ENCODE data around the gene DYNC2LI1.

Gene DYNC2LI1

GRCh38 chr2:43852196-43852730 is 78.4 kb downstream of the DYNC2LI1 start:
- Histone ChIP-seq H3K4me1 (ENCODE audit: insufficient read depth, poor library complexity, severe bottlenecking) (no peaks in the 10 kb centered on the region), H3K27me3 (ENCODE audit: insufficient read depth, poor library complexity, severe bottlenecking) (peaks cover 2% of the 10 kb centered on the region), H3K27ac (ENCODE audit: poor library complexity, severe bottlenecking) (no peak overlapping the region), H3K4me3 (ENCODE audit: severe bottlenecking) (no peak overlapping the region), H3K36me3 (ENCODE audit: low read depth) (no peaks in the 10 kb centered on the region), H3K9me3 (ENCODE audit: severe bottlenecking) (no peaks in the 10 kb centered on the region)
- ATAC-seq (ENCODE audit: low read depth) (no peak), DNase-seq (ENCODE audit: low spot score) (no peak)
- no peak for TF ChIP-seq CTCF (IDR thresholded peaks at IDR 0.05; ENCODE audit: poor library complexity, severe bottlenecking)

- no peaks in the 10 kb centered on the region for H3K9me3 ChIP-seq (ENCODE audit: severe bottlenecking)
- no peaks in the 10 kb centered on the region for H3K4me1 ChIP-seq (ENCODE audit: insufficient read depth, poor library complexity, severe bottlenecking)
- TF ChIP-seq CTCF (IDR thresholded peaks at IDR 0.05; ENCODE audit: poor library complexity, severe bottlenecking): no peak
- no peaks in the 10 kb centered on the region for H3K36me3 ChIP-seq (ENCODE audit: low read depth)
- no peak overlapping the region for H3K27ac ChIP-seq (ENCODE audit: poor library complexity, severe bottlenecking)
- no peak overlapping the region for H3K4me3 ChIP-seq (ENCODE audit: severe bottlenecking)
- peaks cover 7% of the 10 kb centered on the region for H3K27me3 ChIP-seq (ENCODE audit: insufficient read depth, poor library complexity, severe bottlenecking)
- no peak for ATAC-seq (ENCODE audit: low read depth)
- DNase-seq (ENCODE audit: low spot score): no peak
Observed at GRCh38 chr2:43853141-43854081, 79.6 kb downstream of the DYNC2LI1 start.

GRCh38 chr2:43854671-43855070 is 80.8 kb downstream of the DYNC2LI1 start:
- peaks cover 7% of the 10 kb centered on the region for H3K27me3 ChIP-seq (ENCODE audit: insufficient read depth, poor library complexity, severe bottlenecking)
- H3K27ac ChIP-seq (ENCODE audit: poor library complexity, severe bottlenecking): no peak overlapping the region
- no peaks in the 10 kb centered on the region for H3K4me1 ChIP-seq (ENCODE audit: insufficient read depth, poor library complexity, severe bottlenecking)
- ATAC-seq (ENCODE audit: low read depth) (no peak), DNase-seq (ENCODE audit: low spot score) (no peak)
- H3K4me3 ChIP-seq (ENCODE audit: severe bottlenecking): no peak overlapping the region
- H3K9me3 ChIP-seq (ENCODE audit: severe bottlenecking): no peaks in the 10 kb centered on the region
- H3K36me3 ChIP-seq (ENCODE audit: low read depth): no peaks in the 10 kb centered on the region
- no peak for TF ChIP-seq CTCF (IDR thresholded peaks at IDR 0.05; ENCODE audit: poor library complexity, severe bottlenecking)

GRCh38 chr2:43855292-43855691 is 81.5 kb downstream of the DYNC2LI1 start:
- Histone ChIP-seq H3K36me3 (ENCODE audit: low read depth) (no peaks in the 10 kb centered on the region), H3K9me3 (ENCODE audit: severe bottlenecking) (no peaks in the 10 kb centered on the region), H3K27me3 (ENCODE audit: insufficient read depth, poor library complexity, severe bottlenecking) (peaks cover 7% of the 10 kb centered on the region), H3K4me1 (ENCODE audit: insufficient read depth, poor library complexity, severe bottlenecking) (no peaks in the 10 kb centered on the region), H3K4me3 (ENCODE audit: severe bottlenecking) (no peak overlapping the region), H3K27ac (ENCODE audit: poor library complexity, severe bottlenecking) (no peak overlapping the region)
- no peak for TF ChIP-seq CTCF (IDR thresholded peaks at IDR 0.05; ENCODE audit: poor library complexity, severe bottlenecking)
- no peak for DNase-seq (ENCODE audit: low spot score)
- ATAC-seq (ENCODE audit: low read depth): no peak

All from RWPE2 (cell line).